IPS-18c (cell line): ENCODE data around the gene CDCA7L.
"Not testable (repeated sequence)": the region's sequence is repeated elsewhere in the genome, so short reads cannot be mapped to it uniquely, and the experiment has no call there.

Source experiments
- H3K4me3 ChIP-seq: 2 replicates; pipeline ENCODE4 v1.7.0; 2013; ENCODE audit warnings: low read depth, mild to moderate bottlenecking, low read length, moderate library complexity; ENCODE audit not compliant: insufficient read depth
- H3K9me3 ChIP-seq: one replicate; pipeline ENCODE4 v1.6.1; 2013; ENCODE audit warnings: mild to moderate bottlenecking, low read length, moderate library complexity; ENCODE audit not compliant: control insufficient read depth, insufficient read depth

Gene CDCA7L

GRCh38 chr7:21884496-21884895, 61.2 kb downstream of the CDCA7L start:
- Histone ChIP-seq H3K4me3 (no peak overlapping the region), H3K9me3 (no peaks in the 10 kb centered on the region)

GRCh38 chr7:21883501-21883900, 62.2 kb downstream of the CDCA7L start:
- H3K9me3 ChIP-seq, H3K4me3 ChIP-seq: not testable (repeated sequence)

GRCh38 chr7:21883069-21883468, 62.6 kb downstream of the CDCA7L start:
- Histone ChIP-seq H3K4me3 (no peak overlapping the region), H3K9me3 (peaks cover 2% of the 10 kb centered on the region)

- H3K9me3 ChIP-seq = no peaks in the 10 kb centered on the region
- H3K4me3 ChIP-seq = no peak overlapping the region
Observed at GRCh38 chr7:21869785-21870402, 75.8 kb downstream of the CDCA7L start.

DNA sequence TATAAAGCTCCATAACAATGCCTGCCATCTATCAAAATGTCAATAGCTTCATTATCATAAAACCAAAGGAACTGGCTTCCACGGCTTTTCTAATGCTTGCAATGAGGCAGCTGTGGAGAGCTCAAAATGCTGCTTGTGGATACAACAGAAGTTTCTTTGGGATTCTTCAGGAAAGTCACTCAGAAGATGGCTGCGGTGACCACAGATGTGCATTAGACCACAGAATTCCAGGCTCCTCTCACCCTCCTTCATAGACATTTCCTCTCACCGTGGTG, 77.2 kb downstream of the CDCA7L start:
- no peaks in the 10 kb centered on the region for H3K9me3 ChIP-seq
- H3K4me3 ChIP-seq = no peak overlapping the region

DNA sequence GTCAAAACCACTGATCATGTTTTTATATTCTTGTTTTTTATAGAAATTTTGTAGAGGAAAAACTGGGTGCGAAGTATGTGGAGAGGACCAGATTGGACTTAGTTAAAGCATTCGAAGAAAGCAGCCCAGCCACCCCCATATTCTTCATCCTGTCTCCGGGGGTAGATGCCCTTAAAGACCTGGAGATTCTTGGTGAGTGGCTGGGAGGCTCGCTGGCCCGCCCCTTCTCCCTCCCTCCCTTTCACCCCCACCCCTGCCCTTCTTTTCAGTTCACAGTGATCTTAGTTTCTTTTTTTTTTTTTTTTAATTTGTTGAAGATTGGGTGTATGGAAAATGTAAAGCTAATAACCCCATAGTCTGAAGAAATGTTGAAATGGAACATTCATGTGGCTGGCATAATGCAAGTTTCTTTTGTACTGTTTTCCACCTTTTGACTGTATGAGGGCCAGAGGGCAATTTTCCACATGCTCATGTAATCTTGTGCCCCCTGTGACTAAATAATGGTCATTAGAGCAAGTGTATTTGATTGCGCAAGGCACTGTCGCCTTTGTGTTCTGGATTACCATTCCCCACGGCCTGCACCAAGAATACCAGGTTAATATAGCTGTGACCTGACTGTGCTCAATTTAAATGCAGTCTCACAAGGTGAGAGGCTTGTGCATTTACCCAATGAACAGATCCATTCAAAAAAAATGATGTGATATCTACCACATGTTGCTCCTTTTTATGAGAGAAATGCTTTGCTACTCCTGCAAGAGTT, 77.7 kb downstream of the CDCA7L start:
- Histone ChIP-seq H3K9me3 (no peaks in the 10 kb centered on the region), H3K4me3 (no peak overlapping the region)

GRCh38 chr7:21867226-21867625, 78.5 kb downstream of the CDCA7L start:
- no peak overlapping the region for H3K4me3 ChIP-seq
- H3K9me3 ChIP-seq = no peaks in the 10 kb centered on the region

DNA sequence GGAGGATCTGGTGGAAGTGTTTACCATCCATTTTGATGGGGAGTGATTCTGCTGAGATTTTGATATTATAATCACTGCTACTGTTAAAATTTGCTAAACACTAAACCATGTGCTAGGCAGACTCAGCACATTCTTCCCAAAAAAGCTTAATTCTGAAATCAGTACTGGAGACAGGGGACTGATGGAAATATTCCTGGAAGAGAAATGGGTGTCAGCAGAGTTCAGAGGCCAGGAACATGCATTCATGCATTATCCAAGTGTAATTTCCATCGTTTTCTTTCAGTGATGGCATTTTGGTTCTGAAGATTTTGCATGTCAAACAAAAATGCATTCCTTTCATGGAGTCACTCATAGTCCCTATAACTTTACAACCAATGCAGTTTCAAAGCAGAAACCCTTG, 79.0 kb downstream of the CDCA7L start:
- H3K4me3 ChIP-seq = no peak overlapping the region

GRCh38 chr7:21865631-21866204, 80.0 kb downstream of the CDCA7L start:
- H3K4me3 ChIP-seq, H3K9me3 ChIP-seq: not testable (repeated sequence)

More for the DNA sequence above, 79.0 kb downstream of the CDCA7L start:
- no peaks in the 10 kb centered on the region for H3K9me3 ChIP-seq

DNA sequence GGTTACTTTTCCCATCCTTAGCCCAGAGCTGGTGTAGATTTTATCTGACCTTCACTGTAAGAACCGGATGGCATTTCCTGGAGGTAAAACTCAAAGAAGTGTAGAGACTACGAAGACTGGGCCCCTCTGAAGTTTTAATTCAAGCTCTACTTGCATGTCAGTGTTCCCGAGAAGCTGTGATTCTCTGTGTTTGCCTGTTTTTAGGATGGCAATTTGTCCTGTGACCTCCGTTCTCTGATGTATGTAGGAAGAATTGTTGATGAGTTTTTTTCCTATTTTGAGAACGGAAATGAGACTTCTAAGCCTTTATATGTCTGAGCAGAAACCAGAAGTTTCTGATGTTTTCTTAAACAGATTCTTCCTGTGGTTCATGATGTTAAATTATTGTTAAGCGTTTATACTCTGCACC, 94.1 kb downstream of the CDCA7L start:
- Histone ChIP-seq H3K4me3 (no peak overlapping the region), H3K9me3 (no peaks in the 10 kb centered on the region)
